ENCODE data around the gene PLEKHA4. TPM values are rescaled to one million over a fixed set of nuclear protein-coding genes. Genes with fewer than 3 reads are reported as not detected.

PLEKHA4 gene
- total RNA-seq, 1 donor from 2014 or later: 40.0 TPM

- no peak for DNase-seq (ENCODE audit: extremely low spot score, unreplicated experiment)
- H3K9me3 Mint-ChIP-seq (ENCODE audit: unreplicated experiment): no peaks in the 10 kb centered on the region
- no peak overlapping the region for H3K4me3 Mint-ChIP-seq (ENCODE audit: unreplicated experiment)
- peaks cover 5% of the 10 kb centered on the region for H3K36me3 Mint-ChIP-seq (ENCODE audit: unreplicated experiment)
- TF ChIP-seq CTCF (IDR thresholded peaks at IDR 0.05): no peak
- no peaks in the 10 kb centered on the region for H3K27me3 Mint-ChIP-seq (ENCODE audit: unreplicated experiment)
- peaks cover 6% of the 10 kb centered on the region for H3K4me1 Mint-ChIP-seq (ENCODE audit: unreplicated experiment)
- no peak overlapping the region for H3K27ac Mint-ChIP-seq (ENCODE audit: unreplicated experiment)
Measured at GRCh38 chr19:48841571-48841970, 26.8 kb downstream of the PLEKHA4 start.

- H3K9me3 Mint-ChIP-seq (ENCODE audit: unreplicated experiment): no peaks in the 10 kb centered on the region
- no peak for TF ChIP-seq CTCF (IDR thresholded peaks at IDR 0.05)
- DNase-seq (ENCODE audit: extremely low spot score, unreplicated experiment): no peak
- no peaks in the 10 kb centered on the region for H3K27me3 Mint-ChIP-seq (ENCODE audit: unreplicated experiment)
- H3K27ac Mint-ChIP-seq (ENCODE audit: unreplicated experiment): no peak overlapping the region
- H3K4me1 Mint-ChIP-seq (ENCODE audit: unreplicated experiment): peaks cover 11% of the 10 kb centered on the region
- H3K4me3 Mint-ChIP-seq (ENCODE audit: unreplicated experiment): no peak overlapping the region
- peaks cover 5% of the 10 kb centered on the region for H3K36me3 Mint-ChIP-seq (ENCODE audit: unreplicated experiment)
Measured at GRCh38 chr19:48841047-48841446, 27.4 kb downstream of the PLEKHA4 start.

- no peaks in the 10 kb centered on the region for H3K9me3 Mint-ChIP-seq (ENCODE audit: unreplicated experiment)
- H3K36me3 Mint-ChIP-seq (ENCODE audit: unreplicated experiment): peaks cover 8% of the 10 kb centered on the region
- H3K4me1 Mint-ChIP-seq (ENCODE audit: unreplicated experiment): peaks cover 23% of the 10 kb centered on the region
- no peak overlapping the region for H3K4me3 Mint-ChIP-seq (ENCODE audit: unreplicated experiment)
- no peak for TF ChIP-seq CTCF (IDR thresholded peaks at IDR 0.05)
- DNase-seq (ENCODE audit: extremely low spot score, unreplicated experiment): no peak
- H3K27me3 Mint-ChIP-seq (ENCODE audit: unreplicated experiment): no peaks in the 10 kb centered on the region
- H3K27ac Mint-ChIP-seq (ENCODE audit: unreplicated experiment): no peak overlapping the region
Measured at GRCh38 chr19:48837687-48838086, 30.7 kb downstream of the PLEKHA4 start.

- peak overlapping the region; percentile 92 for H3K4me3 Mint-ChIP-seq (ENCODE audit: unreplicated experiment)
- no peak for TF ChIP-seq CTCF (IDR thresholded peaks at IDR 0.05)
- peak; percentile 88 for DNase-seq (ENCODE audit: extremely low spot score, unreplicated experiment)
- H3K36me3 Mint-ChIP-seq (ENCODE audit: unreplicated experiment): peaks cover 14% of the 10 kb centered on the region
- H3K27ac Mint-ChIP-seq (ENCODE audit: unreplicated experiment): peak overlapping the region; percentile 95
- H3K4me1 Mint-ChIP-seq (ENCODE audit: unreplicated experiment): peaks cover 23% of the 10 kb centered on the region
- H3K9me3 Mint-ChIP-seq (ENCODE audit: unreplicated experiment): no peaks in the 10 kb centered on the region
- H3K27me3 Mint-ChIP-seq (ENCODE audit: unreplicated experiment): no peaks in the 10 kb centered on the region
Measured at GRCh38 chr19:48837051-48837524, 31.3 kb downstream of the PLEKHA4 start.

GRCh38 chr19:48836089-48837017 lies 32.1 kb downstream of the PLEKHA4 start, which contains the start of gene HSD17B14:
TSS of gene HSD17B14 (minus strand) at chr19:48836491. CDS start at chr19:48836411, 80 bp downstream.
- TF ChIP-seq CTCF (IDR thresholded peaks at IDR 0.05): no peak
- Mint-ChIP-seq H3K36me3 (ENCODE audit: unreplicated experiment) (peaks cover 17% of the 10 kb centered on the region), H3K4me1 (ENCODE audit: unreplicated experiment) (peaks cover 23% of the 10 kb centered on the region), H3K4me3 (ENCODE audit: unreplicated experiment) (peak within 1 kb of the TSS; percentile 92), H3K9me3 (ENCODE audit: unreplicated experiment) (no peaks in the 10 kb centered on the region), H3K27ac (ENCODE audit: unreplicated experiment) (peak within 1 kb of the TSS; percentile 95), H3K27me3 (ENCODE audit: unreplicated experiment) (no peaks in the 10 kb centered on the region)
- DNase-seq (ENCODE audit: extremely low spot score, unreplicated experiment): no peak
